Ishikawa (cell line): Measurements from ENCODE around the gene ADCY5.

Experiments
- CEBPB ChIP-seq: IDR thresholded peaks from 2 replicates; pipeline ENCODE4 v1.6.1; 2012
- CREB1 ChIP-seq: IDR thresholded peaks from 2 replicates; pipeline ENCODE4 v1.6.1; 2012; ENCODE audit warnings: low read depth
- EGR1 ChIP-seq: IDR thresholded peaks from 2 replicates; pipeline ENCODE4 v1.6.1; 2012
- EP300 ChIP-seq: IDR thresholded peaks from 2 replicates; pipeline ENCODE4 v1.6.1; 2012; ENCODE audit warnings: borderline replicate concordance
- FOXM1 ChIP-seq: IDR thresholded peaks from 2 replicates; pipeline ENCODE4 v1.6.1; 2012; ENCODE audit warnings: low read depth, borderline replicate concordance
- MAX ChIP-seq: IDR thresholded peaks from 2 replicates; pipeline ENCODE4 v1.6.1; 2012
- NFIC ChIP-seq: IDR thresholded peaks from 2 replicates; pipeline ENCODE4 v1.6.1; 2012
- RAD21 ChIP-seq: IDR thresholded peaks from 2 replicates; pipeline ENCODE4 v1.6.1; 2012; ENCODE audit warnings: low read depth
- TAF1 ChIP-seq: IDR thresholded peaks from 2 replicates; pipeline ENCODE4 v1.6.1; 2012; ENCODE audit warnings: low read depth, mild to moderate bottlenecking
- TCF12 ChIP-seq: IDR thresholded peaks from 2 replicates; pipeline ENCODE4 v1.6.1; 2012; ENCODE audit warnings: low read depth
- YY1 ChIP-seq: IDR thresholded peaks from 2 replicates; pipeline ENCODE4 v1.6.1; 2012; ENCODE audit warnings: low read depth
- ZBTB7A ChIP-seq: IDR thresholded peaks from 2 replicates; pipeline ENCODE4 v1.6.1; 2012; ENCODE audit warnings: low read depth
- TF ChIP-seq, protein P1 (sequence below): IDR thresholded peaks from 2 replicates; pipeline ENCODE4 v1.6.1; 2012; ENCODE audit warnings: low read depth, mild to moderate bottlenecking

DNA sequence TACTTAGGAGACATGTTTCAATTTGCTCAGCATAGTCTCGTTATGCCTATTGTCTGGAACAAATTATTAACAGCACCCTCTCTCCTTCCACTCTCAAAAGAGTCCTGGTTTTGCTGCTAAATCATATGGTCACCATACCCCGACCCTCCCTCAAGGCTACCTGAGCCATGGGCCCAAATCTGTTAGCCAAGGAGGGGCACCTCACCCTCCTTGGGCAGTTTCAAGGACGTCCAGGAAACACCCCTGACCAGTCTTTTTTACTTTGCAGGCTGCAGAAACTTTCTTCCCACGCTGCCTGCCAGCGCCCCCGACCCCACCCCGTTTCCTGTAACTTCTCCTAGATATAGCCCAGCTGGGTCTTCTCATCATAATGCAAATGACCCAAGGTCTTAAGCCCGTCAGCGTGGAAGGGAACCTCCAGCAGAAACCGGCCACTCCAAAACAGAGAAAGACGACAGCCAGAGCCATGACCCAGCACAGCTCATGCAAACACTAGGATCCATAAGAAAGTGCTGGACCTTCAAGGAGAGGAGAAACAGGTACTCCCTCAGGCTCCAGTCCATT lies 62.3 kb downstream of the ADCY5 start:
- TF ChIP-seq YY1 (no peak), RAD21 (no peak), MAX (no peak), FOXM1 (no peak), CEBPB (no peak), EP300 (no peak), TAF1 (no peak), TCF12 (no peak), CREB1 (no peak), ZBTB7A (no peak), EGR1 (no peak), NFIC (no peak)
- TF ChIP-seq, protein P1, sequence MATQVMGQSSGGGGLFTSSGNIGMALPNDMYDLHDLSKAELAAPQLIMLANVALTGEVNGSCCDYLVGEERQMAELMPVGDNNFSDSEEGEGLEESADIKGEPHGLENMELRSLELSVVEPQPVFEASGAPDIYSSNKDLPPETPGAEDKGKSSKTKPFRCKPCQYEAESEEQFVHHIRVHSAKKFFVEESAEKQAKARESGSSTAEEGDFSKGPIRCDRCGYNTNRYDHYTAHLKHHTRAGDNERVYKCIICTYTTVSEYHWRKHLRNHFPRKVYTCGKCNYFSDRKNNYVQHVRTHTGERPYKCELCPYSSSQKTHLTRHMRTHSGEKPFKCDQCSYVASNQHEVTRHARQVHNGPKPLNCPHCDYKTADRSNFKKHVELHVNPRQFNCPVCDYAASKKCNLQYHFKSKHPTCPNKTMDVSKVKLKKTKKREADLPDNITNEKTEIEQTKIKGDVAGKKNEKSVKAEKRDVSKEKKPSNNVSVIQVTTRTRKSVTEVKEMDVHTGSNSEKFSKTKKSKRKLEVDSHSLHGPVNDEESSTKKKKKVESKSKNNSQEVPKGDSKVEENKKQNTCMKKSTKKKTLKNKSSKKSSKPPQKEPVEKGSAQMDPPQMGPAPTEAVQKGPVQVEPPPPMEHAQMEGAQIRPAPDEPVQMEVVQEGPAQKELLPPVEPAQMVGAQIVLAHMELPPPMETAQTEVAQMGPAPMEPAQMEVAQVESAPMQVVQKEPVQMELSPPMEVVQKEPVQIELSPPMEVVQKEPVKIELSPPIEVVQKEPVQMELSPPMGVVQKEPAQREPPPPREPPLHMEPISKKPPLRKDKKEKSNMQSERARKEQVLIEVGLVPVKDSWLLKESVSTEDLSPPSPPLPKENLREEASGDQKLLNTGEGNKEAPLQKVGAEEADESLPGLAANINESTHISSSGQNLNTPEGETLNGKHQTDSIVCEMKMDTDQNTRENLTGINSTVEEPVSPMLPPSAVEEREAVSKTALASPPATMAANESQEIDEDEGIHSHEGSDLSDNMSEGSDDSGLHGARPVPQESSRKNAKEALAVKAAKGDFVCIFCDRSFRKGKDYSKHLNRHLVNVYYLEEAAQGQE, result no peak
